Measurements from ENCODE around the gene IFRD1. TPM values are rescaled to one million over a fixed set of nuclear protein-coding genes. Genes with fewer than 3 reads are reported as not detected.

IFRD1 gene
- total RNA-seq, 2 experiments from 2014 or later, result 40.3 to 48.9 TPM

DNA sequence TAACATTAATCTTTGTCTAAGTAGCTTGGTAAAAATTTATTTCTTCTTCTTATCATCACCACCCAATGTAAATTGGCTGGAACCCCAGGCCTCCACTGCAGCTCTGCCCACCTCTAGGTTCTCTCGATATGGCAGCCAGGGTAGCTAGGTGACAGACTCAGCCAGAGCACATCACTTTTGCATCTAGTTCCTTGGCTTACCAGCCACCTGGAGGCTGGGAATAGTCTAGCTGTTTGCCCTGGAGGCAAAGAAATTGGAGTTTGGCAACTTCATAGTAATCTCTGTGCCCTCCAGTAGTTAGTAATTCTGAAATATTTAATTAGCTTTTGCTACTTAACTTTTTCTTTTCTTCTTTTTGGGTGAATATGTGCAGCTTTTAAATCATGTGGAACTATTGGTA is 9.4 kb downstream of the IFRD1 start:
- Mint-ChIP-seq H3K9me3 (ENCODE audit: low read depth) (no peaks in the 10 kb centered on the region), H3K36me3 (ENCODE audit: low read depth) (peaks cover 60% of the 10 kb centered on the region), H3K27ac (no peak overlapping the region), H3K4me1 (no peaks in the 10 kb centered on the region), H3K4me3 (no peak overlapping the region), H3K27me3 (no peaks in the 10 kb centered on the region)
- ChIA-PET POLR2A (interaction anchor here (0.6 to 2.3 kb wide), 2 partner anchors 9 to 26 kb away, joined by 5 to 28 read pairs; partner anchors contain the start of gene IFRD1), CTCF (interaction anchor here (0.8 to 1.9 kb wide), 3 partner anchors 9 to 1236 kb away, joined by 4 to 8 read pairs (median 4); partner anchors contain the start of gene IFRD1)
- ATAC-seq (no peak), DNase-seq (no peak)
- intact Hi-C loops (cut with DNase I, micrococcal nuclease), result no loop called here

GRCh38 chr7:112462236-112462635 is 12.0 kb downstream of the IFRD1 start:
- intact Hi-C loops (cut with DNase I, micrococcal nuclease), result no loop called here
- ATAC-seq, result no peak
- H3K27ac Mint-ChIP-seq, result no peak overlapping the region
- no peaks in the 10 kb centered on the region for H3K9me3 Mint-ChIP-seq (ENCODE audit: low read depth)
- H3K4me3 Mint-ChIP-seq, result no peak overlapping the region
- H3K4me1 Mint-ChIP-seq, result no peaks in the 10 kb centered on the region
- ChIA-PET CTCF (interaction anchor here (0.8 to 1.2 kb wide), 3 partner anchors 10 to 15 kb away, joined by 3 to 4 read pairs (median 3); no protein-coding TSS in a partner anchor), POLR2A (interaction anchor here (1.6 kb wide), 1 partner anchor 12 kb away, joined by 10 read pairs; the partner anchor contains the start of gene IFRD1)
- no peaks in the 10 kb centered on the region for H3K27me3 Mint-ChIP-seq
- H3K36me3 Mint-ChIP-seq (ENCODE audit: low read depth), result peaks cover 57% of the 10 kb centered on the region
- DNase-seq, result no peak

DNA sequence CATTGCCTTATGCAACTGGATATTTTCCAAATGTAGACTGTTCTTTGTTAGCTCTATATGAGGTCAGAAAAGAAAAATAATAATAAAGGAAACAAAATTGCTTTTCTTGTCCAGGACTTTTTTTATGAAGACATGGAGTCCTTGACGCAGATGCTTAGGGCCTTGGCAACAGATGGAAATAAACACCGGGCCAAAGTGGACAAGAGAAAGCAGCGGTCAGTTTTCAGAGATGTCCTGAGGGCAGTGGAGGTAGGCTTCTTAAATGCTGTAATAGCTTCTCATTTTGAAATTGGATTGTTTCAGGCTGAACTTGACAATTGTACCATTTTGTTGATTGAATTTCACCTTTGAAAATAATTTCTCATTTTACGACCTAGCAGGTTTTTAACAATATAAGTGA is 17.6 kb downstream of the IFRD1 start:
- Mint-ChIP-seq H3K4me3 (no peak overlapping the region), H3K27me3 (no peaks in the 10 kb centered on the region), H3K36me3 (ENCODE audit: low read depth) (peaks cover 62% of the 10 kb centered on the region), H3K9me3 (ENCODE audit: low read depth) (no peaks in the 10 kb centered on the region), H3K4me1 (no peaks in the 10 kb centered on the region), H3K27ac (no peak overlapping the region)
- DNase-seq (no peak), ATAC-seq (no peak)
- CTCF ChIA-PET, result interaction anchor here (0.7 to 4.1 kb wide), 2 partner anchors 9 to 16 kb away, joined by 3 to 18 read pairs; partner anchors contain the start of gene IFRD1
- intact Hi-C loops (cut with DNase I, micrococcal nuclease), result no loop called here
- POLR2A ChIA-PET, result no interaction called here

- intact Hi-C loops (cut with DNase I, micrococcal nuclease), result no loop called here
- no peaks in the 10 kb centered on the region for H3K9me3 Mint-ChIP-seq (ENCODE audit: low read depth)
- no peak overlapping the region for H3K4me3 Mint-ChIP-seq
- no peak for DNase-seq
- no peak overlapping the region for H3K27ac Mint-ChIP-seq
- ChIA-PET POLR2A (no interaction called here), CTCF (interaction anchor here (0.7 to 1.2 kb wide), 2 partner anchors 26 to 646 kb away, joined by 3 read pairs; no protein-coding TSS in a partner anchor)
- no peaks in the 10 kb centered on the region for H3K27me3 Mint-ChIP-seq
- H3K4me1 Mint-ChIP-seq, result no peaks in the 10 kb centered on the region
- ATAC-seq, result no peak
- H3K36me3 Mint-ChIP-seq (ENCODE audit: low read depth), result peaks cover 53% of the 10 kb centered on the region
These were observed 19.9 kb downstream of the IFRD1 start for GRCh38 chr7:112470194-112470593.

DNA sequence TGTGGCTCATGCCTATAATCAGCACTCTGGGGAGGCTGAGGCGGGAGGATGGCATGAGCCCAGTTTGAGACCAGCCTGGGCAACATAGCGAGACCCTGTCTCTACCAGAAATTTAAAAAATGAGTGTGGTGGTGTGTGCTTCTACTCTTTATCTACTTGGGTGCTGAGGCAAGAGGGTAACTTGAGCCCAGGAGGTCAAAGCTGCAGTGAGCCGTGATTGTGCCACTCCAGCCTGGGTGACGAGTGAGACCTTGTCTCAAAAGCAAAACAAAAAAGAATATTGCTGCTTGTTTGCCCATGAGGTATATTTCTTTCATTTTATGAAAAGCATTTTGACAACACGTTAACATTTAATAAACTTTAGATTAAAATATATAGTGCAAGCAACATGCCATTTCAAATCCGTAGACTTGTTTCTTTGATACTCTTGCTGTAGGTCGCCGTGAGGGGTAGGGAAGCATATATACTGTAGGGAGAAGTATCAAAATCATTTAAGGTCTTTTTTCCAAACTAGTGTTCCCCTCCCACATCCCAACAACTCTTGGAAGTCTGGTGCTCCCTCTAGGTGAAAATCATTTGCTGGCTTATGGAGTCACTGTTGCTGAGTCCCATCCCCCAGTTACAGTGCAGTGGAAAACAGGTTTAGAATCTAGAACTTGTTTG is 26.3 kb downstream of the IFRD1 start:
- ATAC-seq, result no peak
- H3K9me3 Mint-ChIP-seq (ENCODE audit: low read depth), result no peaks in the 10 kb centered on the region

DNA sequence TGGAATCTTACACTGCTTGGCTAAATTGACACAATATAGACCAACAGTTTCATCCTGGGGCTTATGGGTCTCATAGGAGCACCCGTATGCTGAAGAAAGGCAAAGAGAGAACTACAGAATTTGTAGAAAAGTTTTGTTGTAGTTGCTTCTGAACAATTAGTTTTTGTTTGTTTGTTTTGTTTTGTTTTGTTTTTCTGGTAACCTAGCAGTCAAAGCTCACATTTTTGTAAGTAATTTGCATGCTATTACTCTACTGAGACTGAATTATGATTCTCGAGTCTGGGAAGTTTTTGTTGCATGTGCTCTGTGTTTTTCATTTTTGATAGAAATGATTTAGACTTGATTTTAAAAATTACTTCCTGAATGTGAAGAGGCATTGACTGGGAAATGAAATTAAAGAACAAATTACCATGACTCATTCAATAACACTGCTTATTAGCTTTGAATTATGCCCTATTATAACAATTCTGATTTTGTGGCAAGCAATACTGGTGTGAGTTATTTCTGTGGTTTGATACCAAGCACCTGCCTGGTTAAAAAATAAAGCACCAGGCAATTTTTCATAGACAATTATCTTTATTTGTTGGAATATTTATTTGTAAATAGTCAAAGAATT is 31.0 kb downstream of the IFRD1 start:
- Mint-ChIP-seq H3K9me3 (ENCODE audit: low read depth) (no peaks in the 10 kb centered on the region), H3K4me1 (peaks cover 8% of the 10 kb centered on the region), H3K4me3 (no peak overlapping the region), H3K27me3 (no peaks in the 10 kb centered on the region), H3K36me3 (ENCODE audit: low read depth) (peaks cover 9% of the 10 kb centered on the region), H3K27ac (no peak overlapping the region)
- CTCF ChIA-PET, result interaction anchor here (0.7 kb wide), 1 partner anchor 940 kb away, joined by 3 read pairs; no protein-coding TSS in a partner anchor
- intact Hi-C loops (cut with DNase I, micrococcal nuclease), result no loop called here
- POLR2A ChIA-PET, result no interaction called here
- ATAC-seq (no peak), DNase-seq (no peak)

More for the DNA sequence above, 26.3 kb downstream of the IFRD1 start:
- H3K27ac Mint-ChIP-seq, result no peak overlapping the region
- DNase-seq, result no peak
- CTCF ChIA-PET, result interaction anchor here (1.0 kb wide), 1 partner anchor 24 kb away, joined by 3 read pairs; no protein-coding TSS in a partner anchor
- peaks cover 32% of the 10 kb centered on the region for H3K36me3 Mint-ChIP-seq (ENCODE audit: low read depth)
- no peaks in the 10 kb centered on the region for H3K27me3 Mint-ChIP-seq
- POLR2A ChIA-PET, result no interaction called here
- H3K4me3 Mint-ChIP-seq, result no peak overlapping the region
- no peaks in the 10 kb centered on the region for H3K4me1 Mint-ChIP-seq
- intact Hi-C loops (cut with DNase I, micrococcal nuclease), result no loop called here

DNA sequence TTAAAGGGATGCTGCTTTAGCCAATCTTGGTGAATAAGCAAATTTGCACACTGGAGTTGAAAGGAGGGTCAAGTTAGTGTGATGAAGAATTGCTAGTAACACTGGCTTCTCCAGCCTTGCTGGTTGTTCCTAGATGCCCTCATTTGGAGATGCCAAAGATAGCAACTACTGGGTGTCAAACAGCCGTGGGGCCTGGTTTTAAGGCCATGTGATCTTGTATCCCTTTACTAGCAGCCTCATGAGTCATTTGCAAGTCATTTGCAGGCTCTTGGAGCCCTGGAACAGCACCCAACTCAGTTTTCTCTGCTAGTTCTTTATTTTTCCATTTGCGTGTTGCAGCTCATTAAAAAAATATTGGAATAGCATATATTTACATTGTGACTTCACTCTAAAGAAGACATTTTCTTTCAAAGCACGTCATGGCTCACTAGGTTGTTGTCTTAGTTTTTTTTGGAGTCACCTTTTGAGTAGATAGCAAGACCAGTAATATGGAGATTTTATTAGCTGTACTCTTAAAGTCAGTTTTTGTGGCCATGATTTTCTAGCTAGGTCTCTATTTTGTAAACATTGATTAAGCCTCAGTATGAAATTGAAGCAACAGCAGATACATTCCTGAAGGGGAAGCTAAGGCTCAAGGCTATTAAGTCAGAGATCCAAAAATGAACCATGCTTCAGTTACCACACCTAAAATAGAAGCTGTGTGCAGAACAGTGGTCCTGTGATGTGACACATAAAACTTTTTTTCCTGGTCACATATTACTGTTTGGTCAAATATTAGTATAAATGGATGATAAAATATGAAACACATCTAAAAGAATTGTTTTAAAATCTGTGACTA is 31.8 kb downstream of the IFRD1 start:
- ChIA-PET POLR2A (no interaction called here), CTCF (interaction anchor here (0.6 to 0.7 kb wide), 2 partner anchors 78 to 232 kb away, joined by 3 read pairs; no protein-coding TSS in a partner anchor)
- DNase-seq, result no peak
- no peak overlapping the region for H3K4me3 Mint-ChIP-seq
- peaks cover 8% of the 10 kb centered on the region for H3K4me1 Mint-ChIP-seq
- no peak overlapping the region for H3K27ac Mint-ChIP-seq
- H3K27me3 Mint-ChIP-seq, result no peaks in the 10 kb centered on the region
- no peak for ATAC-seq
- intact Hi-C loops (cut with DNase I, micrococcal nuclease), result no loop called here
- no peaks in the 10 kb centered on the region for H3K9me3 Mint-ChIP-seq (ENCODE audit: low read depth)
- peaks cover 8% of the 10 kb centered on the region for H3K36me3 Mint-ChIP-seq (ENCODE audit: low read depth)

- Mint-ChIP-seq H3K4me1 (peaks cover 8% of the 10 kb centered on the region), H3K27ac (no peak overlapping the region), H3K9me3 (ENCODE audit: low read depth) (no peaks in the 10 kb centered on the region), H3K36me3 (ENCODE audit: low read depth) (peaks cover 2% of the 10 kb centered on the region), H3K27me3 (no peaks in the 10 kb centered on the region), H3K4me3 (no peak overlapping the region)
- intact Hi-C loops (cut with DNase I, micrococcal nuclease), result no loop called here
- ChIA-PET POLR2A (no interaction called here), CTCF (interaction anchor here (0.6 to 2.1 kb wide), 3 partner anchors 11 to 273 kb away, joined by 3 to 11 read pairs (median 3); no protein-coding TSS in a partner anchor)
- no peak for DNase-seq
- no peak for ATAC-seq
These were observed 34.5 kb downstream of the IFRD1 start for GRCh38 chr7:112484671-112485167.

DNA sequence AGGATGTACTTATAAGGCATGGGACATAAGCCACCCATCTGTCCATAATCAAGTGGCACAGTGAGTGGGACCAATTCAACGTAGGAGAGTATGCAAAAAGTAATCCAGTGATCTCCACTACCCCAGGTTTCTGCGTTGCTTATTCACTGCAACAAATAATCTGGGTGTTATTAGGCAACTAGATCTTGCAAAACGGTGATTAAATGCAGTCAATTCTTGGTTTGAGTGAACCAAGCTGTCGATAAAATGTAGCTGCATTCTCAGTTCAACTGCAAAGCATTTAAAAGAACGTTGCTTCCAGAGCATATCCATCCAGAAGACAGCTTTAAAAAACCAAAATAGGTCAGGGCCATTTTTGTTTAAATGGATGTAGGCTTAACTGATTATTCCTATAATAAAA is 35.5 kb downstream of the IFRD1 start:
- ATAC-seq, result no peak

DNA sequence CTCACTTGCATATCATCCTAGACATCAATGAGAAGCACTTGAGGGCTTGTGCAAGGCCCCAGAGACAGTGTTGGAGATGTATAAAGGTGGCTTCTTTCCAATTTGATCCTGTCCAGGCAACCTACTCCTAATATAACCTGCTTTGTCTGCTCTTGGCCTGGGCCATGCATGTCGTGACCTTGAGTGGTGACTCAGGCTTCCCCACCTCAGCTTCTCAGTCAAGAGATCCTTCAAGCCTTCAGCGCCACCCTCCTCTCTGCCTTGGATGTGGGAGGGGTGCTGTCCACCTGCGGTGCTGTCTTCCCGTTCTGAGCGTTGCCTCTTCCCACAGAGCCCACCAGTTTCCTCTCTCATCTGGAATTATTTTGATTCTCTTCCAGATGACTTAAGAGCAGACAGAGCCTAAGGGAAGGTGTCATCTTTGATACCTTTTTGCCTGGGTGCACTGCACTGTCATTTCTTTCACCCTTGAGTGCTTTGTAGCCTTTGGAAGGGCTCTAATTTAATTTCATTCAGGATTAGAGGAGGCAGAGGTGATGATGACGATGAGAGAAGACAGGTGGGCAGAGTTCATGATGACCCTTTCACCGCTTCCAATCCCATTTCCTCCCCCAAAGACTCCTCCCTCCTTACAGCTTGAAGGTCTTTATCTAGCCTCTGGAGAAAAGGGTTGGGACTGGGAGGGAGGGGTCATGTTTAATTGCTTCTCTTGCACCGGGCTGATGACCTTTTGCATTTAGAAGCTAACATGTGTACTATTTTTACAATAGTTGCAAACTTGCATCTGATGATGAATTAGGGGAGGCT is 37.4 kb downstream of the IFRD1 start:
- no peak overlapping the region for H3K27ac Mint-ChIP-seq
- intact Hi-C loops (cut with DNase I, micrococcal nuclease), result no loop called here
- POLR2A ChIA-PET, result no interaction called here
- no peaks in the 10 kb centered on the region for H3K27me3 Mint-ChIP-seq
- CTCF ChIA-PET, result no interaction called here
- no peak for DNase-seq
- H3K36me3 Mint-ChIP-seq (ENCODE audit: low read depth), result no peaks in the 10 kb centered on the region
- peaks cover 8% of the 10 kb centered on the region for H3K4me1 Mint-ChIP-seq
- no peaks in the 10 kb centered on the region for H3K9me3 Mint-ChIP-seq (ENCODE audit: low read depth)
- ATAC-seq, result no peak
- no peak overlapping the region for H3K4me3 Mint-ChIP-seq

More for the DNA sequence above, 35.5 kb downstream of the IFRD1 start:
- no peaks in the 10 kb centered on the region for H3K36me3 Mint-ChIP-seq (ENCODE audit: low read depth)
- H3K27ac Mint-ChIP-seq, result no peak overlapping the region
- ChIA-PET POLR2A (no interaction called here), CTCF (interaction anchor here (1.2 kb wide), 1 partner anchor 12 kb away, joined by 6 read pairs; no protein-coding TSS in a partner anchor)
- no peak overlapping the region for H3K4me3 Mint-ChIP-seq
- H3K4me1 Mint-ChIP-seq, result peaks cover 8% of the 10 kb centered on the region
- H3K9me3 Mint-ChIP-seq (ENCODE audit: low read depth), result no peaks in the 10 kb centered on the region
- H3K27me3 Mint-ChIP-seq, result no peaks in the 10 kb centered on the region
- no peak for DNase-seq
- intact Hi-C loops (cut with DNase I, micrococcal nuclease), result no loop called here

DNA sequence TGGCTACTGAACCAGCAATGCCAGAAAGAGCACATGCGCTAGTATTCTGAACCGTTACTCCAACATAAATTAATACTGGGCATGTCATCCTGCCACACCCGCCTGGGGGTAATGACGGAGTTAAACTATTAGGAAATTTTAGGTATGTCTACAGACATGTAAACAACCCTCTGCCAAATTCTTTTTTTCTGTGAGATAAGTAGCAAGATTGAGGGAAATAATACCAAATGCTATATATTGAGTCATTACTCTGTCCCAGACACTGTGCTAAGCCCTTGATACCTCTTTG is 37.9 kb downstream of the IFRD1 start:
- ATAC-seq (no peak), DNase-seq (no peak)
- ChIA-PET POLR2A (no interaction called here), CTCF (no interaction called here)
- no peak overlapping the region for H3K27ac Mint-ChIP-seq
- H3K4me3 Mint-ChIP-seq, result no peak overlapping the region
- H3K36me3 Mint-ChIP-seq (ENCODE audit: low read depth), result no peaks in the 10 kb centered on the region
- peaks cover 8% of the 10 kb centered on the region for H3K4me1 Mint-ChIP-seq
- H3K27me3 Mint-ChIP-seq, result no peaks in the 10 kb centered on the region
- intact Hi-C loops (cut with DNase I, micrococcal nuclease), result no loop called here
- H3K9me3 Mint-ChIP-seq (ENCODE audit: low read depth), result no peaks in the 10 kb centered on the region
